ENCODE measurements around the gene TSPAN15.

DNA sequence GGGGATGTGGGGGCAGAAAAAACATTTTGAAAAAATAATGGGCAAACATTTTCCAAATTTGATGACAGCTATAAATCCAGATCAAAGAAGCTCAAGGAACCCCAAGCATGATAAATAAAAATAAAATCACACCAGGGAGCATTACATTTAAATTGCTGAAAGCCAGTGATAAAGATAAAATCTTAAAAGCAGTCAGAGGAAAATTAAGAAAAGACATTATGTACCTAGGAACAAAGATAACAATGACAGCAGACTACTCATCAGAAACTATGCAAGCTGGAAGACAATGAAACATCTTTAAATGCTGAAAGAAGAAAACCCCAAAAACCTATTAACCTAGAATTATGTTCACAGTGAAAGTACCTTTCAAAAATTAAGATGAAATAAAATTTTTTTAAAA is 98.7 kb downstream of the TSPAN15 start:
- TF ChIP-seq, protein P1, sequence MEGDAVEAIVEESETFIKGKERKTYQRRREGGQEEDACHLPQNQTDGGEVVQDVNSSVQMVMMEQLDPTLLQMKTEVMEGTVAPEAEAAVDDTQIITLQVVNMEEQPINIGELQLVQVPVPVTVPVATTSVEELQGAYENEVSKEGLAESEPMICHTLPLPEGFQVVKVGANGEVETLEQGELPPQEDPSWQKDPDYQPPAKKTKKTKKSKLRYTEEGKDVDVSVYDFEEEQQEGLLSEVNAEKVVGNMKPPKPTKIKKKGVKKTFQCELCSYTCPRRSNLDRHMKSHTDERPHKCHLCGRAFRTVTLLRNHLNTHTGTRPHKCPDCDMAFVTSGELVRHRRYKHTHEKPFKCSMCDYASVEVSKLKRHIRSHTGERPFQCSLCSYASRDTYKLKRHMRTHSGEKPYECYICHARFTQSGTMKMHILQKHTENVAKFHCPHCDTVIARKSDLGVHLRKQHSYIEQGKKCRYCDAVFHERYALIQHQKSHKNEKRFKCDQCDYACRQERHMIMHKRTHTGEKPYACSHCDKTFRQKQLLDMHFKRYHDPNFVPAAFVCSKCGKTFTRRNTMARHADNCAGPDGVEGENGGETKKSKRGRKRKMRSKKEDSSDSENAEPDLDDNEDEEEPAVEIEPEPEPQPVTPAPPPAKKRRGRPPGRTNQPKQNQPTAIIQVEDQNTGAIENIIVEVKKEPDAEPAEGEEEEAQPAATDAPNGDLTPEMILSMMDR (IDR thresholded peaks at IDR 0.05; ENCODE audit: insufficient read depth, low read length, poor library complexity, severe bottlenecking) = no peak
- TF ChIP-seq EZH2phosphoT487 (conservative IDR thresholded peaks at IDR 0.05; ENCODE audit: low read length) = no peak

Measured in SU-DHL-6 (cell line).